ENCODE data around the gene UPK1A. TPM values are rescaled to one million over a fixed set of nuclear protein-coding genes. Genes with fewer than 3 reads are reported as not detected.
"Not testable (repeated sequence)": the region's sequence is repeated elsewhere in the genome, so short reads cannot be mapped to it uniquely, and the experiment has no call there.

Gene UPK1A
- total and polyA plus RNA-seq, 4 donors: 0.54 to 1.5 TPM; not detected in 2

DNA sequence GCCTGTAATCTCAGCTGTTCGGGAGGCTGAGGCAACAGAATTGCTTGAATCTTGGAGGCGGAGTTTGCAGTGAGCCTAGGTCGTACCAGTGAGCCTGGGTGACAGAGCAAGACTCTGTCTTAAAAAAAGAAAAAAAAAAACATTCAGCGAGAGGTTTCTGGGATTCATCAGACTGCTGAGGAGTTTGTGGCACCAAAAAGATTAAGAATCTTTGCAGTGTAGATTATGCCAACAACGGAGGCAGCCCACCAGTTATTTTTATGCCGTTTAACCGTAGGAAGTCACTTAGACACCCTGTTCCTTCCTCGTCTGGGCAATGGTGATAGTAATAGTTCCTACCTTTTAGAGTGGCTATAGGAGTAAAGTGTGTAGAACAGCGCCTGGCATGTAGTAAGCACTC, 15.7 kb upstream of the UPK1A start:
- Histone ChIP-seq H3K27ac (ENCODE audit: low read depth in 1 of 2, low read length in 2 of 2) (no peak overlapping the region), H3K9me3 (ENCODE audit: control insufficient read depth, low read length) (no peaks in the 10 kb centered on the region), H3K36me3 (ENCODE audit: control insufficient read depth in 1 of 2, insufficient read depth in 2 of 2, low read length in 1 of 2) (peaks cover 2 to 3% of the 10 kb centered on the region in 2 donors), H3K4me3 (ENCODE audit: low read length in 2 of 2) (no peak overlapping the region), H3K27me3 (ENCODE audit: control insufficient read depth in 1 of 2, insufficient read depth in 2 of 2, low read length in 1 of 2) (no peaks in the 10 kb centered on the region), H3K4me1 (ENCODE audit: control insufficient read depth in 1 of 2, insufficient read depth in 2 of 2, low read length in 2 of 2) (no peaks in the 10 kb centered on the region)
- intact Hi-C loops (cut with DNase I): no loop called here
- ATAC-seq (ENCODE audit: low FRiP score) (no peak), DNase-seq (no peak)
- WGBS, 2 donors: 72 to 81% methylated on average over 9 of the region's 9 CpGs

DNA sequence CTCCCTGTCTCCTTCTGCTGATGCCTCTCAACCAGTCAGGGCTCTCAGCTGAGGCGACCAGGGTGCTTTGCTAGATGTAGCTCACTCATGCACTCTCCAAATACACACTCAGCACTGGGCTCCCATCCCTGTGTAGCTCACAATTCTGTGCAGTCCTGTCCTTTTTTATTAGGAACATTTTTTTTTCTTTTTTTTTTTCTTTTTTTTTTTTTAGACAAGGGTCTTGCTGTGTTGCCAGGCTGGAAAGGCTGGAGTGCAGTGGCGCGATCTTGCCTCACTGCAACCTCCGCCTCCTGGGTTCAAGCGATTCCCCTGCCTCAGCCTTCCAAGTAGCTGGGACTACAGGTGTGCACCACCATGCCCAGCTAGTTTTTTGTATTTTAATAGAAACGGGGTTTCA, 11.5 kb upstream of the UPK1A start:
- H3K27me3 ChIP-seq (ENCODE audit: control insufficient read depth in 1 of 2, insufficient read depth in 2 of 2, low read length in 1 of 2); H3K4me3 ChIP-seq (ENCODE audit: low read length in 2 of 2); H3K9me3 ChIP-seq (ENCODE audit: control insufficient read depth, low read length); intact Hi-C loops (cut with DNase I); H3K27ac ChIP-seq (ENCODE audit: low read depth in 1 of 2, low read length in 2 of 2); H3K4me1 ChIP-seq (ENCODE audit: control insufficient read depth in 1 of 2, insufficient read depth in 2 of 2, low read length in 2 of 2); ATAC-seq (ENCODE audit: low FRiP score); DNase-seq: not testable (repeated sequence)
- WGBS, 2 donors: 90 to 97% methylated on average over 6 of the region's 6 CpGs
- peaks cover 2 to 12% of the 10 kb centered on the region in 2 donors for H3K36me3 ChIP-seq (ENCODE audit: control insufficient read depth in 1 of 2, insufficient read depth in 2 of 2, low read length in 1 of 2)

DNA sequence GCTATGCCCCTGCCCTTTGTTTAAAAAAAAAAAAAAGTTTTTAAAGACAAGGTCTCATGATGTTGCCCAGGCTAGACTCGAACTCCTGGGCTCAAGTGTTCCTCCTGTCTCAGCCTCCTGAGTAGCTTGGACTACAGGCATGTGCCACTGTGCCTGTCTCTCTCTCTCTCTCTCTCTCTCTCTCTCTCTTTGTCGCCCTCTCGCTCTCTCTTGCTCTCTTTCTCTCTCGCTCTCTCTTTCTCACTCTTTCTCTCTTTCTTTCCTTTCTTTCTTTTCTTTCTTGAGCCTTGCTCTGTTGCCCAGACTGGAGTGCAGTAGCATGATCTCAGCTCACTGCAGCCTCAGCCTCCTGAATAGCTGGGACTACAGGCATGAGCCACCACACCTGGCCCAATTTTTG, 10.7 kb upstream of the UPK1A start:
- Histone ChIP-seq H3K27me3 (ENCODE audit: control insufficient read depth in 1 of 2, insufficient read depth in 2 of 2, low read length in 1 of 2) (no peaks in the 10 kb centered on the region), H3K4me1 (ENCODE audit: control insufficient read depth in 1 of 2, insufficient read depth in 2 of 2, low read length in 2 of 2) (no peaks in the 10 kb centered on the region), H3K36me3 (ENCODE audit: control insufficient read depth in 1 of 2, insufficient read depth in 2 of 2, low read length in 1 of 2) (peaks cover 2 to 13% of the 10 kb centered on the region in 2 donors), H3K9me3 (ENCODE audit: control insufficient read depth, low read length) (no peaks in the 10 kb centered on the region), H3K4me3 (ENCODE audit: low read length in 2 of 2) (no peak overlapping the region), H3K27ac (ENCODE audit: low read depth in 1 of 2, low read length in 2 of 2) (no peak overlapping the region)
- WGBS, 2 donors: 92 to 94% methylated on average over 4 of the region's 4 CpGs
- intact Hi-C loops (cut with DNase I): no loop called here
- ATAC-seq (ENCODE audit: low FRiP score): no peak
- no peak for DNase-seq

DNA sequence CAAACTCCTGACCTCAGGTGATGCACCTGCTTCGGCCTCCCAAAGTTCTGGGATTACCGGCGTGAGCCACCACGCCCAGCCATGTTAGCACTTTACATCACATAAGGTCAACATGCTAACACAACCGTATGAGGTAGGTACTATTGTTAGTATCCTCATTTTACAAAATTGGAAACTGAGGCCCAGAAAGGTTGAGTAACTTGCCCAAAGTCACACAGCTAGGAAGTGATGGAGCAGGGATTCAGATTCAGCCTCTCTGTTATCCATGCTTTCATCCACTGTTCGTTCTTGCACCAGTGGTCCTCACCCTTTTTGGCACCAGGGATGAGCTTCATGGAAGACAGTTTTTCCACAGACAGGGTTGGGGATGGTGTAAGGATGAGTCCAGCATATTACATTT, 9.6 kb upstream of the UPK1A start:
- ATAC-seq (ENCODE audit: low FRiP score) (no peak), DNase-seq (no peak)
- Histone ChIP-seq H3K4me1 (ENCODE audit: control insufficient read depth in 1 of 2, insufficient read depth in 2 of 2, low read length in 2 of 2) (no peaks in the 10 kb centered on the region), H3K9me3 (ENCODE audit: control insufficient read depth, low read length) (no peaks in the 10 kb centered on the region), H3K36me3 (ENCODE audit: control insufficient read depth in 1 of 2, insufficient read depth in 2 of 2, low read length in 1 of 2) (peaks cover 2 to 13% of the 10 kb centered on the region in 2 donors), H3K27me3 (ENCODE audit: control insufficient read depth in 1 of 2, insufficient read depth in 2 of 2, low read length in 1 of 2) (no peaks in the 10 kb centered on the region), H3K27ac (ENCODE audit: low read depth in 1 of 2, low read length in 2 of 2) (no peak overlapping the region), H3K4me3 (ENCODE audit: low read length in 2 of 2) (no peak overlapping the region)
- 93% methylated on average over 6 of the region's 6 CpGs for WGBS, 2 donors
- intact Hi-C loops (cut with DNase I): no loop called here

DNA sequence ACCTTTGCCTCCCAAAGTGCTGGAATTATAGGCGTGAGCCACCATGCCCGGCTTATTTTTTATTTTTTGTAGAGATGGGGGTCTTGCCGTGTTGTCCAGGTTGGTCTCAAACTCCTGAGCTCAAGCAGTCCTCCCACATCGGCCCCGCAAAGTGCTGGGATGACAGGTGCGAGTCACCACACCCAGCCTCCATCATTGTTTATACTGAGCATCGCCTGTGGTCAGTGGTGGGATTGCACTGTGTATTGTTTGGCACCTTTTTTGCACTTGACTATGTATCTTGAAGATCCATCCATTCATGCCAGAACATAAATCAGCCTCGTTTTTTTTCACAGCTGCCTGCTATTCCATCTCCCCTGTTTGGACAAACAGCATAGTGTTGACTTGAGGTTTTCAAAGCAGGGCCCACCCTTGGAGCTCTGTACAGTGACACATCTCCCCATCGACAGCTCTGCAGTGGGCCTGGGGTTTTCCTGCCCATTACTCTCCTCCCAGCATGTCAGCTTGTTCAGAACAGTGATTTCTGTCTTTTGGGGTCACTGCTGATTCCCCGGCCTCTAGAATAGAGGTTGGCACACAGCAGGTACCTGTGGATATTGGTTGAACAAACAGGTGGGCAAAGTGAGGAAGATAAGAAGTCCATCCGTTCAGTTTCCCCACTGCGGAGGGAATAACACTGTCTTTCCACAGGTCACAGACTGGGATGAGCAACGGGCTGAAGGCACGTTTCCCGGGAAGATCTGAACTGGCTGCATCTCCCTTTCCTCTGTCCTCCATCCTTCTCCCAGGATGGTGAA, 8.2 kb upstream of the UPK1A start:
- WGBS, 2 donors: 90% methylated on average over 15 of the region's 15 CpGs
- Histone ChIP-seq H3K4me1 (ENCODE audit: control insufficient read depth in 1 of 2, insufficient read depth in 2 of 2, low read length in 2 of 2) (no peaks in the 10 kb centered on the region), H3K27ac (ENCODE audit: low read depth in 1 of 2, low read length in 2 of 2) (no peak overlapping the region), H3K9me3 (ENCODE audit: control insufficient read depth, low read length) (no peaks in the 10 kb centered on the region), H3K27me3 (ENCODE audit: control insufficient read depth in 1 of 2, insufficient read depth in 2 of 2, low read length in 1 of 2) (no peaks in the 10 kb centered on the region), H3K4me3 (ENCODE audit: low read length in 2 of 2) (no peak overlapping the region), H3K36me3 (ENCODE audit: control insufficient read depth in 1 of 2, insufficient read depth in 2 of 2, low read length in 1 of 2) (peaks cover 2 to 13% of the 10 kb centered on the region in 2 donors)
- DNase-seq (no peak), ATAC-seq (ENCODE audit: low FRiP score) (no peak)
- intact Hi-C loops (cut with DNase I): no loop called here

DNA sequence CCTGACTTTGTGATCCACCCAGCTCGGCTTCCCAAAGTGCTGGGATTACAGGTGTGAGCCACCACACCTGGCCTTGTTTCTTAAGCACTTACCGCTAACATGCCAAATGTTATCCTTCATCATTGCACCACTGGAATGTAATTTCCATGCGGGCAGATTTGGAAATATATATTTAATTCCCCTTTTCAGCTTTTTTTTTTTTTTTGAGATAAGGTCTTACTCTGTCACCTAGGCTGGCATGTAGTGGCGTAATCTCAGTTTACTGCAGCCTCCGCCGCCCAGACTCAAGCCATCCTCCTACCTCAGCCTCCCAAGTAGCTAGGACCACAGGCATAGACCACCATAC, 4.3 kb upstream of the UPK1A start:
- Histone ChIP-seq H3K4me1 (ENCODE audit: control insufficient read depth in 1 of 2, insufficient read depth in 2 of 2, low read length in 2 of 2) (no peaks in the 10 kb centered on the region), H3K9me3 (ENCODE audit: control insufficient read depth, low read length) (no peaks in the 10 kb centered on the region), H3K4me3 (ENCODE audit: low read length in 2 of 2) (no peak overlapping the region), H3K36me3 (ENCODE audit: control insufficient read depth in 1 of 2, insufficient read depth in 2 of 2, low read length in 1 of 2) (peaks cover 0 to 11% of the 10 kb centered on the region in 2 donors), H3K27me3 (ENCODE audit: control insufficient read depth in 1 of 2, insufficient read depth in 2 of 2, low read length in 1 of 2) (no peaks in the 10 kb centered on the region), H3K27ac (ENCODE audit: low read depth in 1 of 2, low read length in 2 of 2) (no peak overlapping the region)
- no peak for ATAC-seq (ENCODE audit: low FRiP score)
- no peak for DNase-seq
- intact Hi-C loops (cut with DNase I): no loop called here
- 97 to 98% methylated on average over 6 of the region's 6 CpGs for WGBS, 2 donors

DNA sequence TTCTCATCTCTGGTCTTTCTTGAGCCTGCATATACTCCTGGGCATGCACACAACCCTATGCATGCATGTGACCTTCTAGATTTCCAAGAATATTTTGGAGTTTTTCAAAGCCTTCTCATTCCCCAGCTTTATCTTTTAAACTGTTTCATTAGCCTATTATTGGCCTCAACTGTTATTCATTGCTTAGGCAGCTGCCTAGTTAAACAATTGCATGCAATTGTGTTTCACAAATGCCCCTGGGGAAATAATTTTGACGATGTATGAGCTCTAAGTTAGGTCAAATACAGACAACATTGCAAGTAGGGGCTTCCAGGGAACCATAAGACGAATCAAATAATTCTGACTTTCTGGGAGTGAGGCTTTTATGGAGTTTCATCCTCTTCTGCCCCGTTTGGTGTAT, 2.3 kb upstream of the UPK1A start:
- ATAC-seq (ENCODE audit: low FRiP score): no peak
- intact Hi-C loops (cut with DNase I): no loop called here
- Histone ChIP-seq H3K36me3 (ENCODE audit: control insufficient read depth in 1 of 2, insufficient read depth in 2 of 2, low read length in 1 of 2) (peaks cover 0 to 4% of the 10 kb centered on the region in 2 donors), H3K27me3 (ENCODE audit: control insufficient read depth in 1 of 2, insufficient read depth in 2 of 2, low read length in 1 of 2) (no peaks in the 10 kb centered on the region), H3K4me1 (ENCODE audit: control insufficient read depth in 1 of 2, insufficient read depth in 2 of 2, low read length in 2 of 2) (no peaks in the 10 kb centered on the region), H3K9me3 (ENCODE audit: control insufficient read depth, low read length) (no peaks in the 10 kb centered on the region), H3K4me3 (ENCODE audit: low read length in 2 of 2) (no peak overlapping the region), H3K27ac (ENCODE audit: low read depth in 1 of 2, low read length in 2 of 2) (no peak overlapping the region)
- 76 to 81% methylated on average over 3 of the region's 3 CpGs for WGBS, 2 donors
- no peak for DNase-seq

DNA sequence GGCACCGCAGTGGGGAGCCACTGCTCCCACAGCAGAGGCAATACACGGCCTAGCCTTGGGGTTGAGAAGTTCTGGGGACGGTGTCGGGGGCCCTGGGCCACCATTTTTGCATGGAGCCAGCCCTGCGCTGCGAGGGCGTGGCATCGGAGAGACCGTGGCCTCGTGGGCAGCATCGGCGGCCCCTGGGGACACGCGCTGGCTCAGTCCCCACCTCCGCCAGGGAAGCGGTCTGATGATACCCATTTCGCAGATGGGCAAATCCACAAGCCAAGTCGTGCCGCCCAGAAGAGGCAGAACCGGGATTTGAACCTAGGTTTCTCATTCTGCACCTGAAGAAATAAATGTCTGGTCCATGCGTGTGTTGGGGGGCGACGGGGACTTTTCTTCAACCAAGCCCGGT, 1.2 kb upstream of the UPK1A start:
- Histone ChIP-seq H3K27ac (ENCODE audit: low read depth in 1 of 2, low read length in 2 of 2) (no peak overlapping the region), H3K4me3 (ENCODE audit: low read length in 2 of 2) (no peak overlapping the region), H3K4me1 (ENCODE audit: control insufficient read depth in 1 of 2, insufficient read depth in 2 of 2, low read length in 2 of 2) (no peaks in the 10 kb centered on the region), H3K36me3 (ENCODE audit: control insufficient read depth in 1 of 2, insufficient read depth in 2 of 2, low read length in 1 of 2) (peaks cover 0 to 2% of the 10 kb centered on the region in 2 donors), H3K27me3 (ENCODE audit: control insufficient read depth in 1 of 2, insufficient read depth in 2 of 2, low read length in 1 of 2) (no peaks in the 10 kb centered on the region), H3K9me3 (ENCODE audit: control insufficient read depth, low read length) (no peaks in the 10 kb centered on the region)
- 94 to 96% methylated on average over 24 of the region's 24 CpGs for WGBS, 2 donors
- intact Hi-C loops (cut with DNase I): no loop called here
- ATAC-seq (ENCODE audit: low FRiP score) (no peak), DNase-seq (no peak)

DNA sequence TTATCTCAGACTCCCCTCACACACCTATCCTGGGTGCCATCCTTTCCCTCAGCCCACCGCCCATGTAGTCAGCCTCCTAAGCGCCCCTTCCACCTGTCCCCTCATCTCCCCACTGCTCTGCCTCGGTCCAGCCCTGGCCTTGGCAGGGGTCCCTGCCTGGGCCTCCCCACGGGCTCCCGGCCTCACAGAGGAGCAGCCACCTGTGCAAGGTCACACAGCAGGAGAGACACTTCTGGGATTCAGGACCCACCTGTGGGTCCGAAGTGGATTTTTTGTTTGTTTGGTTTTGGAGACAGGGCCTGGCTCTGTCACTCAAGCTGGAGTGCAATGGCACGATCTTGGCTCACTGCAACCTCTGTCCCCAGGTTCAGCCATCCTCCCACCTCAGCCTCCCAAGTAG, 713 bp upstream of the UPK1A start:
- 74 to 88% methylated on average over 7 of the region's 7 CpGs for WGBS, 2 donors
- no peaks in the 10 kb centered on the region for H3K4me1 ChIP-seq (ENCODE audit: control insufficient read depth in 1 of 2, insufficient read depth in 2 of 2, low read length in 2 of 2)
- H3K36me3 ChIP-seq (ENCODE audit: control insufficient read depth in 1 of 2, insufficient read depth in 2 of 2, low read length in 1 of 2): peaks cover 0 to 2% of the 10 kb centered on the region in 2 donors
- no peak overlapping the region for H3K27ac ChIP-seq (ENCODE audit: low read depth in 1 of 2, low read length in 2 of 2)
- no peaks in the 10 kb centered on the region for H3K27me3 ChIP-seq (ENCODE audit: control insufficient read depth in 1 of 2, insufficient read depth in 2 of 2, low read length in 1 of 2)
- ATAC-seq (ENCODE audit: low FRiP score) (no peak), DNase-seq (no peak)
- no peak overlapping the region for H3K4me3 ChIP-seq (ENCODE audit: low read length in 2 of 2)
- intact Hi-C loops (cut with DNase I): no loop called here
- no peaks in the 10 kb centered on the region for H3K9me3 ChIP-seq (ENCODE audit: control insufficient read depth, low read length)

All from aorta (tissue), 5 donors.